Measurements from ENCODE around the gene RPS24.

RPS24 gene

GRCh38 chr10:78025685-78026364 lies 7.8 kb upstream of the RPS24 start:
- no peak for DNase-seq (ENCODE audit: extremely low read depth in 1 of 2, low read depth in 1 of 2)

- DNase-seq (ENCODE audit: extremely low read depth in 1 of 2, low read depth in 1 of 2) = peak in 1 of 2 donors; percentile 7
Measured at GRCh38 chr10:78028438-78029268, 5.0 kb upstream of the RPS24 start.

GRCh38 chr10:78029269-78030226 lies 4.1 kb upstream of the RPS24 start, which contains the start of gene POLR3A:
POLR3A (minus strand) TSS chr10:78029515; CDS start chr10:78029407, 108 bp downstream.
- peak; percentile 82 to 85 for DNase-seq (ENCODE audit: extremely low read depth in 1 of 2, low read depth in 1 of 2)

GRCh38 chr10:78033387-78033636 lies 351 bp upstream of the RPS24 start:
- DNase-seq (ENCODE audit: extremely low read depth in 1 of 2, low read depth in 1 of 2) = no peak

- no peak for DNase-seq (ENCODE audit: extremely low read depth in 1 of 2, low read depth in 1 of 2)
Measured at GRCh38 chr10:78035025-78035424, 1.4 kb downstream of the RPS24 start.

GRCh38 chr10:78035437-78035836 lies 1.8 kb downstream of the RPS24 start:
- DNase-seq (ENCODE audit: extremely low read depth in 1 of 2, low read depth in 1 of 2) = no peak

- no peak for DNase-seq (ENCODE audit: extremely low read depth in 1 of 2, low read depth in 1 of 2)
Measured at GRCh38 chr10:78035933-78036583, 2.4 kb downstream of the RPS24 start.

- no peak for DNase-seq (ENCODE audit: extremely low read depth in 1 of 2, low read depth in 1 of 2)
Measured at GRCh38 chr10:78038105-78038504, 4.4 kb downstream of the RPS24 start.

GRCh38 chr10:78038791-78039547 lies 5.3 kb downstream of the RPS24 start:
- no peak for DNase-seq (ENCODE audit: extremely low read depth in 1 of 2, low read depth in 1 of 2)

GRCh38 chr10:78039743-78040142 lies 6.1 kb downstream of the RPS24 start:
- DNase-seq (ENCODE audit: extremely low read depth in 1 of 2, low read depth in 1 of 2) = no peak

- DNase-seq (ENCODE audit: extremely low read depth in 1 of 2, low read depth in 1 of 2) = no peak
Measured at GRCh38 chr10:78041170-78042057, 7.8 kb downstream of the RPS24 start.

GRCh38 chr10:78042058-78042751 lies 8.5 kb downstream of the RPS24 start:
- DNase-seq (ENCODE audit: extremely low read depth in 1 of 2, low read depth in 1 of 2) = no peak

GRCh38 chr10:78042752-78043104 lies 9.1 kb downstream of the RPS24 start:
- no peak for DNase-seq (ENCODE audit: extremely low read depth in 1 of 2, low read depth in 1 of 2)

- no peak for DNase-seq (ENCODE audit: extremely low read depth in 1 of 2, low read depth in 1 of 2)
Measured at GRCh38 chr10:78044179-78044578, 10.5 kb downstream of the RPS24 start.

- DNase-seq (ENCODE audit: extremely low read depth in 1 of 2, low read depth in 1 of 2) = no peak
Measured at GRCh38 chr10:78044699-78045098, 11.0 kb downstream of the RPS24 start.

GRCh38 chr10:78045237-78045636 lies 11.6 kb downstream of the RPS24 start:
- DNase-seq (ENCODE audit: extremely low read depth in 1 of 2, low read depth in 1 of 2) = no peak

GRCh38 chr10:78045856-78046255 lies 12.2 kb downstream of the RPS24 start:
- DNase-seq (ENCODE audit: extremely low read depth in 1 of 2, low read depth in 1 of 2) = no peak

- no peak for DNase-seq (ENCODE audit: extremely low read depth in 1 of 2, low read depth in 1 of 2)
Measured at GRCh38 chr10:78046711-78047269, 13.1 kb downstream of the RPS24 start.
